NT2/D1 (cell line): ENCODE results near the gene AHSG.

Experiments
- YY1 ChIP-seq: IDR thresholded peaks from 2 replicates; pipeline ENCODE4 v1.6.1; 2011; ENCODE audit not compliant: insufficient read length, insufficient read depth
- ZNF274 ChIP-seq: IDR thresholded peaks from 2 replicates; pipeline ENCODE4 v1.6.1; 2011; ENCODE audit warnings: mild to moderate bottlenecking, low read depth, low read length

- no peak for TF ChIP-seq YY1
- TF ChIP-seq ZNF274 = no peak
Observed at GRCh38 chr3:186670155-186670554, 57.3 kb downstream of the AHSG start.
